Bladder microvascular endothelial cell (primary cell): Measurements from ENCODE around the gene CCDC195. TPM values are rescaled to one million over a fixed set of nuclear protein-coding genes. Genes with fewer than 3 reads are reported as not detected.

ENCODE experiments used
- total RNA-seq: library from RNA; depleted of rRNA; stranded (reverse); fragments of >200 nt; gene quantifications from 2 replicates; pipeline ENCODE4 v1.2.3, GENCODE V29; 2014

CCDC195 gene
- total RNA-seq: not detected in 2 replicates

GRCh38 chr2:224716201-224716600, at the start of gene CCDC195:
CCDC195 (minus strand) TSS chr2:224716365; CDS start chr2:224716365, 0 bp downstream.

Other genes with a start within 250 kb of the CCDC195 start
- gene CUL3, start 131.0 kb downstream of the CCDC195 start, total RNA-seq: 44.2 and 102 TPM in 2 replicates